GM11168 (cell line): ENCODE measurements around the gene SPANXA1.
"Not testable (repeated sequence)": the region's sequence is repeated elsewhere in the genome, so short reads cannot be mapped to it uniquely, and the experiment has no call there.

Source experiments
- in situ Hi-C: fragments of 300-500 bp; cut with MboI; formaldehyde crosslinking; loops from one replicate; pipeline ENCODE4 v1.12.0; 2022; ENCODE audit warnings: low sequenced_read_pairs; ENCODE audit not compliant: unreplicated experiment

The SPANXA1 gene

GRCh38 chrX:141584638-141585037 is at the start of gene SPANXA1:
SPANXA1 (minus strand) TSS chrX:141584738; CDS start chrX:141584678, 60 bp downstream.
- in situ Hi-C loops: not testable (repeated sequence)

GRCh38 chrX:141632124-141632523 is 47.6 kb upstream of the SPANXA1 start:
- in situ Hi-C loops: no loop called here

GRCh38 chrX:141619336-141619735 is 34.8 kb upstream of the SPANXA1 start:
- in situ Hi-C loops: no loop called here

GRCh38 chrX:141609111-141609510 is 24.6 kb upstream of the SPANXA1 start:
- in situ Hi-C loops: no loop called here

- in situ Hi-C loops: not testable (repeated sequence)
Observed at GRCh38 chrX:141589408-141589807, 4.9 kb upstream of the SPANXA1 start, which contains the start of gene SPANXA2. SPANXA2 (plus strand) TSS chrX:141589708; CDS start chrX:141589768, 60 bp downstream.

- in situ Hi-C loops: not testable (repeated sequence)
Observed at GRCh38 chrX:141542551-141542950, 42.0 kb downstream of the SPANXA1 start.
